NCI-H446 (cell line): ENCODE data around the gene RNF13.

Source experiments
- DNase-seq, 2 experiments: peaks; one replicate each; lab custom pipeline; 2025; lab: John Stamatoyannopoulos, UW

Gene RNF13

GRCh38 chr3:149992416-149993058, 179.5 kb downstream of the RNF13 start:
- DNase-seq: no peak

GRCh38 chr3:149998946-149999345, 185.9 kb downstream of the RNF13 start:
- no peak for DNase-seq

- no peak for DNase-seq
Observed at GRCh38 chr3:149999421-149999820, 186.4 kb downstream of the RNF13 start.

DNA sequence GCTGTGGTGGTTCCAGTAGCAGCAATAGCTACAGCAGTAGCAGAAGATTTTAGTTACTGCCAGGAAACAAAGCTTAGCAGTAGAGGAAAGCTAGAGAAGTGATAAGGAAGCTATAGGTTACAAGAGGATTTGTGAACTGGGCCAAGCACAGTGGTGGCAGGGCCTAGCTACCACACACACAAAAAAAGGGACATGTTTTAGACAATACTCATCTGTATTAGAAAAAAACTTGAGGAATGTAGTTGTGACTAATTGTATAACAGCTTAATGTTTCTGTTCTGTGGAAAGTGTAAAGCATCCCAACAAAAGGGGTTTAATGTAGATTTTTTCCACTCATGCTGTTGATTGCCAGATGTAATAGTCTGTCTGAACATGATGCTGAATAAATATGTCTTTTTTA, 187.6 kb downstream of the RNF13 start:
- no peak for DNase-seq

DNA sequence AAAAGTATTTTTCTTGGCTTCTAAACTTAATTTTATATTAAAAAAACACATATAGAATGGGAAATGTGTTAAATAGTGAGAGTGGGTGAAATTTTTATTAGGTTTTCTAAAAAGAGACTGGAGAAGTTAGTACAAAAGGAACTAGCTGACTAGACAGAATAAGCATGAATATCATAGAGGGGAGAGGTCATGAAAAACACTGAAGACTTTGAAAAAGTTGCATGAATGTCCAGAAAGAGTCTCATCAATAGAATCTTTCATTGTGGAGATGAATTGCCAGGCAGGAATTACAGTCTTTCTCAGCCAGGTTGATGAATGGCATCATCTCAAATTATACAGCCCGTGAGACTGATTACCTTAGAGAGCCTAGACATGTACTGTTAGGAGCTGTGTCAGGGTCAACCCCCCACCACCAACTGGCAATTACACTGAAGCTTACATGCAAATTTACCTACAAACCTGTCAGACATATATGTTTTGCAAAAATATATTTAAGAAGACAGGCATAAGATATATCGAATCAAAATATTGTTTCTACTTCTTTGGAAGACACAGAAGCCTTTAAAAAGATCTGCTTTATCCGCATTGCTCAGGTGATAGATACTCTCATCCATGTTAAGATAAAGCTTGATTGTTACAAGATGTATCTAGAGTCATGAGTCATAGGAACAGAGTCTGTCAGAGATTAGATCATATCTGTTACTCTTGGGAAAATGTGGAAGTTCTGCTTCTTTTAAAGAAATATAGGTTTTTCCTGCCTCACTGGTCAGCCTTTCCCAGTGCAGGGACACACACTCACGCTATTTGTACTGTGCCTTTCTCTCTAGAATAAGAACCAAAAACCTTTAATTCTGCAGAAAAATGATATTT, 192.5 kb downstream of the RNF13 start:
- DNase-seq: no peak

- DNase-seq: no peak
Observed at GRCh38 chr3:150006794-150007193, 193.8 kb downstream of the RNF13 start.
